GM12878 (cell line): ENCODE measurements around the gene MGAT3. TPM values are rescaled to one million over a fixed set of nuclear protein-coding genes. Genes with fewer than 3 reads are reported as not detected.

Experiments used
- ATAC-seq: fragments of 200-7000 bp; cut with Tn5 transposase; 3 replicates; pipeline ENCODE4 v1.9.1; 2020; ENCODE audit warnings: mild to moderate bottlenecking, moderate library complexity
- BruUV-seq: library from RNA; stranded (reverse); fragments of 400-500 nt; replicated peaks from 2 replicates; lab custom pipeline; 2021; lab: Mats Ljungman, UMichigan
- CTCF ChIA-PET: fragments of 300-600 bp; sonication (Branson Sonifier 250); formaldehyde crosslinking; extraction: SDS; loops from one replicate; lab custom pipeline; 2021; ENCODE audit warnings: inconsistent platforms; lab: Yijun Ruan, JAX
- POLR2A ChIA-PET: fragments of 350-600 bp; formaldehyde crosslinking; extraction: SDS; loops from one replicate; lab custom pipeline; 2021; ENCODE audit warnings: inconsistent platforms; lab: Charles Lee
- RAD21 ChIA-PET: fragments of 300-600 bp; sonication (Branson Sonifier 250); formaldehyde crosslinking; loops from one replicate; lab custom pipeline; 2023; ENCODE audit warnings: antibody characterized with exemption; ENCODE audit not compliant: unreplicated experiment; lab: Charles Lee
- SMC1A ChIA-PET: fragments of 300-600 bp; sonication (Branson Sonifier 250); formaldehyde crosslinking; loops from one replicate; lab custom pipeline; 2023; ENCODE audit not compliant: unreplicated experiment, uncharacterized antibody; lab: Charles Lee
- DNase-seq: peaks from one replicate; pipeline ENCODE4 v3.0.0-alpha.2; 2011; ENCODE audit warnings: low read depth, low spot score
- FAIRE-seq: peaks from 3 replicates; lab custom pipeline; 2011; peaks lifted over from hg19 to GRCh38; lab: Jason Lieb, UNC
- H2AFZ ChIP-seq: 2 replicates; pipeline ENCODE4 v1.6.0; 2011; ENCODE audit warnings: low read depth, low read length, control low read depth; ENCODE audit not compliant: control insufficient read depth
- H3K27ac ChIP-seq: 2 replicates; pipeline ENCODE4 v1.5.1; 2011; ENCODE audit warnings: control low read depth; ENCODE audit not compliant: control insufficient read depth, insufficient read depth
- H3K27me3 ChIP-seq, 2 experiments: replicated peaks in 1 of 2; 2 replicates each; pipeline versions ENCODE4 v1.6.0 to v1.6.1; 2011; ENCODE audit warnings: low read length in 1 of 2; ENCODE audit not compliant: control insufficient read depth in 2 of 2, insufficient read depth in 2 of 2
- H3K36me3 ChIP-seq, 2 experiments: 2 replicates each; pipeline ENCODE4 v1.5.1; 2011; ENCODE audit warnings: low read length in 1 of 2; ENCODE audit not compliant: control insufficient read depth in 2 of 2, insufficient read depth in 2 of 2
- H3K4me1 ChIP-seq: 2 replicates; pipeline ENCODE4 v1.6.1; 2011; ENCODE audit warnings: mild to moderate bottlenecking, low read length, moderate library complexity, mixed read lengths; ENCODE audit not compliant: control insufficient read depth, insufficient read depth
- H3K4me2 ChIP-seq: 2 replicates; pipeline ENCODE4 v1.6.0; 2011; ENCODE audit warnings: control low read depth; ENCODE audit not compliant: control insufficient read depth, insufficient read depth
- H3K4me3 ChIP-seq: fragments of 200-600 bp; sonication (generic); 2 replicates; pipeline ENCODE4 v1.5.1; 2016
- H3K79me2 ChIP-seq: 2 replicates; pipeline ENCODE4 v1.6.0; 2011; ENCODE audit warnings: low read length; ENCODE audit not compliant: control insufficient read depth, insufficient read depth
- H3K9ac ChIP-seq: 2 replicates; pipeline ENCODE4 v1.8.0; 2011; ENCODE audit warnings: low read length, control low read depth, mixed read lengths; ENCODE audit not compliant: control insufficient read depth, insufficient read depth
- H3K9me3 ChIP-seq: replicated peaks from 3 replicates; pipeline ENCODE4 v1.5.1; 2011; ENCODE audit warnings: mild to moderate bottlenecking, low read length; ENCODE audit not compliant: control insufficient read depth, insufficient read depth
- H4K20me1 ChIP-seq: 2 replicates; pipeline ENCODE4 v1.6.0; 2011; ENCODE audit not compliant: control insufficient read depth, insufficient read depth
- ATF2 ChIP-seq: IDR thresholded peaks from 2 replicates; pipeline ENCODE4 v1.6.1; 2012; ENCODE audit warnings: low read length, inconsistent platforms
- BCLAF1 ChIP-seq: fragments of 450-650 bp; IDR thresholded peaks from 2 replicates; pipeline ENCODE4 v1.6.1; 2017; ENCODE audit warnings: antibody characterized with exemption, mild to moderate bottlenecking, moderate library complexity
- CBX5 ChIP-seq: sonication (generic); IDR thresholded peaks from 2 replicates; pipeline ENCODE4 v1.6.1; 2016; ENCODE audit warnings: low read depth, moderate library complexity, mild to moderate bottlenecking, inconsistent platforms
- IRF3 ChIP-seq: fragments of 450-650 bp; IDR thresholded peaks from 2 replicates; pipeline ENCODE4 v1.6.1; 2014; ENCODE audit warnings: mild to moderate bottlenecking
- IRF5 ChIP-seq: fragments of 450-650 bp; IDR thresholded peaks from 2 replicates; pipeline ENCODE4 v1.6.1; 2017; ENCODE audit warnings: borderline replicate concordance
- NR2F1 ChIP-seq: fragments of 450-650 bp; conservative IDR thresholded peaks from 2 replicates; pipeline ENCODE4 v1.6.1; 2017; ENCODE audit warnings: mild to moderate bottlenecking
- POU2F2 ChIP-seq: IDR thresholded peaks from 3 replicates; pipeline ENCODE4 v1.6.1; 2011; ENCODE audit warnings: low read depth, mild to moderate bottlenecking, low read length, borderline replicate concordance
- RAD51 ChIP-seq: fragments of 450-650 bp; IDR thresholded peaks from 2 replicates; pipeline ENCODE4 v1.6.1; 2016; ENCODE audit warnings: moderate library complexity, mild to moderate bottlenecking, inconsistent platforms
- SREBF2 ChIP-seq: IDR thresholded peaks from 2 replicates; pipeline ENCODE4 v1.6.1; 2012; ENCODE audit warnings: mild to moderate bottlenecking, low read length
- TCF12 ChIP-seq: IDR thresholded peaks from 2 replicates; pipeline ENCODE4 v1.6.1; 2011; ENCODE audit warnings: low read depth, mild to moderate bottlenecking, low read length
- ZBTB4 ChIP-seq: fragments of 450-650 bp; formaldehyde crosslinking; IDR thresholded peaks from 2 replicates; pipeline ENCODE4 v1.4.0; 2022; ENCODE audit warnings: mild to moderate bottlenecking, moderate library complexity
- ZNF384 ChIP-seq: IDR thresholded peaks from 2 replicates; pipeline ENCODE4 v1.6.1; 2012; ENCODE audit warnings: low read depth, mild to moderate bottlenecking, low read length, improper control_type of control experiment, borderline replicate concordance
- ZZZ3 ChIP-seq: IDR thresholded peaks from 2 replicates; pipeline ENCODE4 v1.6.1; 2011; ENCODE audit warnings: low read depth; ENCODE audit not compliant: control insufficient read depth, insufficient read length
- WGBS: methylation state at CpG from one replicate; pipeline ENCODE4 v1.1.6; 2016; ENCODE audit warnings: low lambda C conversion rate; ENCODE audit not compliant: insufficient replicate concordance, insufficient coverage; ENCODE audit errors: missing lambda C conversion rate; 5-methylcytosine and 5-hydroxymethylcytosine counted together
- in situ Hi-C: fragments of 300-500 bp; cut with MboI; formaldehyde crosslinking; loops from 9 replicates; pipeline ENCODE4 v1.14.3; 2018; ENCODE audit warnings: mixed read lengths
- intact Hi-C: fragments of 100-400 bp; cut with micrococcal nuclease; formaldehyde crosslinking; loops from one replicate; pipeline ENCODE4 v1.14.2; 2022; ENCODE audit not compliant: unreplicated experiment
- polyA plus RNA-seq, 11 experiments: library from polyadenylated mRNA; depleted of rRNA in 4 of 11; unstranded in 6 of 11; stranded (reverse) in 5 of 11; fragments of >200 nt; fragmentation: Nextera tagmentation in 4 of 11; fragmentation: Illumina TruSeq in 1 of 11; extraction: Ambion mirVana in 4 of 11; extraction: Trizol in 1 of 11; gene quantifications; 1 replicate in 1 of 11; 2 replicates in 10 of 11; pipeline versions ENCODE4 v1.2.1 to v1.2.3, GENCODE V29; 2011 to 2016; ENCODE audit warnings: inconsistent platforms in 2 of 11, missing spikeins in 2 of 11, low read depth in 1 of 11
- total RNA-seq, 4 experiments: library from RNA; depleted of rRNA in 3 of 4; stranded (reverse); fragments of >200 nt in 3 of 4; fragmentation: Illumina TruSeq in 1 of 4; extraction: Trizol in 1 of 4; gene quantifications; 2 replicates each; pipeline versions ENCODE4 v1.2.1 to v1.2.3, GENCODE V29; 2013 to 2021

The MGAT3 gene
- total and polyA plus RNA-seq, 10 of the 15 experiments (the other 5 are each of a cell fraction or from before 2014, with no cell fraction given) = 0.32 to 40.2 (median 11.9) TPM

GRCh38 chr22:39525658-39525975 is 68.8 kb downstream of the MGAT3 start:
- ChIA-PET CTCF (interaction anchor here (0.7 to 17.8 kb wide), 4 partner anchors 10 to 210 kb away, joined by 3 to 372 read pairs (median 24); partner anchors contain the start of gene MIEF1), SMC1A (no interaction called here), RAD21 (interaction anchor here (1.3 to 1.4 kb wide), 2 partner anchors 29 to 182 kb away, joined by 3 to 5 read pairs; no protein-coding TSS in a partner anchor), POLR2A (interaction anchor here (1.5 kb wide), 1 partner anchor 29 kb away, joined by 5 read pairs; no protein-coding TSS in a partner anchor)
- Histone ChIP-seq H3K79me2 (peaks cover 67% of the 10 kb centered on the region), H3K27me3 (no peaks in the 10 kb centered on the region), H3K27ac (no peak overlapping the region), H3K36me3 (peaks cover 22 to 23% of the 10 kb centered on the region in 2 experiments; a peak in 3 of 4 replicates), H3K9ac (no peak overlapping the region), H3K9me3 (no peaks in the 10 kb centered on the region), H2AFZ (no peak overlapping the region), H3K4me2 (no peak overlapping the region), H3K4me1 (peaks cover 54% of the 10 kb centered on the region), H3K4me3 (no peak overlapping the region), H4K20me1 (peaks cover 29% of the 10 kb centered on the region)
- ATAC-seq = no peak
- FAIRE-seq = no peak
- no peak for DNase-seq
- in situ Hi-C loops = no loop called here
- no TSS peak for BruUV-seq
- intact Hi-C loops = no loop called here
- 50% methylated on average over 4 of the region's 4 CpGs for WGBS
- TF ChIP-seq NR2F1 (no peak), ZBTB4 (no peak), BCLAF1 (no peak), RAD51 (no peak), TCF12 (no peak), ZNF384 (no peak), ATF2 (no peak), IRF5 (no peak), SREBF2 (no peak), POU2F2 (no peak), ZZZ3 (no peak), IRF3 (no peak), CBX5 (no peak)
